GM19395 (cell line): Measurements from ENCODE around the gene ADGRV1.
"Not testable (repeated sequence)": the region's sequence is repeated elsewhere in the genome, so short reads cannot be mapped to it uniquely, and the experiment has no call there.

Source experiments
- ATAC-seq: cut with Tn5 transposase; IDR thresholded peaks from one replicate; pipeline ENCODE4 v1.9.1; 2021; ENCODE audit warnings: mild to moderate bottlenecking, moderate library complexity; ENCODE audit not compliant: unreplicated experiment

ADGRV1 gene

GRCh38 chr5:90551376-90551775, 7.2 kb upstream of the ADGRV1 start:
- ATAC-seq: no peak

DNA sequence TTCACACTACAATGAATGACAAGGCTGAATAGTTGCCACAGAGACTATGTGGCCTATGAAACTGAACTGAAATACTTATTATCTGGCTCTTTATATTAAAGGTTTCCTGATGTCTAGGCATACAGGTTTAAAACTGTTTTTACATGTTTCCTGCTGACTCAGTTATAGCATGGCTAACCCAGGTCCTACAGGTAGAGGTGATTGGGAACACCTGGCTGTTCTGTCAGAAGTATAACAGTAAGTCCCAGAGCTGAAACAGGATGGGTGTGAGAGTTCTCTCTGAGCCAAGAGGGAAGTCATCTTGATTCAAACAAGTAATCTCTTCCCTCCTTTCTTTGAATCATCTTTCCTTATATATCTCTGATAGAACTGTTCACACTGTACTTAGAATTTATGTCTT, 4.9 kb upstream of the ADGRV1 start:
- ATAC-seq: no peak

DNA sequence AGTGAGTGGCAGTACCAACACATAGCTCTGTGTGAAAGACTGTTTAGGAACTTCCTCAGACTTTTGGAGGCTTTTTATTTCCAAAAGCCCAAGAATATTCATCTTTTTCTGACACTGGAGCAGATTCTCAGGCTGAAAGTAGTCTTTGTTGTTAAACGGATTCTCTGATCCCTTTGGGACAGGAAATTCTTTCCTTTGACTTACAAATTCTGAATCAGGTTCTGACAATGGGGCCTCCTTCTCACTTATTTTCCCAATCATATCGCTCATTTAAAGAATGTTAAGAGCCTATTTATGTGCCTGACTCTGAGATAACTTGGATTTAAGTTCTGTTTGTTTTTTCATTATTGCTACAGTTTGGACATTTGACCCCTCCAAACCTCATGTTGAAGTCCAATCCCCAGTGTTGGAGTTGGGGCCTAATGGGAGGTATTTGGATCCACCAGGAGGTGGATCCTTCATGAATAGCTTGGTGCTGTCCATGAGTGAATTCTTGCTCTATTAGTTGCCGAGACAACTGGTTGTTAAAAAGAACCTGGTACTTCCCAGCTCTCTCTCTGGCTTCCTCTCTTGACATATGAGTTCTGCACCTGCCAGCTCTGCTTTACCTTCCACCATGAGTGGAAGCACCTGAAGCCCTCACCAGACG, 4.1 kb upstream of the ADGRV1 start:
- no peak for ATAC-seq

GRCh38 chr5:90555666-90556065, 2.9 kb upstream of the ADGRV1 start:
- no peak for ATAC-seq

DNA sequence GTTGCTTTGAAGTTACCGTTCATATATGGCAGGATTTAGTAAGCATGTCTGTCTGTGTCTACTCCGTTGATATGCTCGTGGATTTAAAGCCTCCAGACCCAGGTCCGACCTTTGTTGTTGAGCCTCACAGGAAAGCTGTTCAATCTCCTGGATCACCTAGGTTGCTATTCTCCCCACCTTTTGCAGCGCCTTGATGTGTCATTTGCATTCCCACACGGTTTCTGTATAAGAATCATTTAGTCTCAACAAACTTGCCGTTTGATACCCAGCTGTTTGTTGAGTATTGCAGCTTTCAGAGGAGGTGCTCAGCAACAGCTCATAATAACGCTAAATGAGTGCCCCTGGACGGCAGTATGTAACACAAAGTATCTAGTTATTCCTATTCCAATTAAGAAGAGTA, 1.2 kb upstream of the ADGRV1 start:
- ATAC-seq: no peak

- ATAC-seq: no peak
Observed at GRCh38 chr5:90557871-90558270, 726 bp upstream of the ADGRV1 start.

- no peak for ATAC-seq
Observed at GRCh38 chr5:90560771-90561170, 2.2 kb downstream of the ADGRV1 start.

DNA sequence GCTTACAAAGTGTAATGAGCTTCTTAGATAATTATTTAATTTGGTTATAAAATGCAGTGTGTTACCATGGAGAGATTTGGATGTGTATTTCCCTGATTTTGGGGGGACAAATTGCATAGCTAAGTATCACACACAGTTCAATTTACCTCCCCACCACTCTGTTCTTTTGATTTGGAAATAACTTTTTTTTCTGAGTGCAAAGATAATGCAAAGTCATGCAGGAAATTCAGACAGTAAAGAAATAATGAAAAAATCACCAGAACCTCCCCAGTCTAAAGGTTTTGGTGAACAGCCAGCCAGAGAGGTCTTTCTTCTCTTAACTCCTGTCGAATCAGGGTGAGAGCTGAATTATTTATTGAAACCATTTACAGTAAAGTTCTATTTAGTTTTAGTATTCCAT, 3.2 kb downstream of the ADGRV1 start:
- ATAC-seq: no peak

- ATAC-seq: no peak
Observed at GRCh38 chr5:90562341-90562740, 3.7 kb downstream of the ADGRV1 start.

DNA sequence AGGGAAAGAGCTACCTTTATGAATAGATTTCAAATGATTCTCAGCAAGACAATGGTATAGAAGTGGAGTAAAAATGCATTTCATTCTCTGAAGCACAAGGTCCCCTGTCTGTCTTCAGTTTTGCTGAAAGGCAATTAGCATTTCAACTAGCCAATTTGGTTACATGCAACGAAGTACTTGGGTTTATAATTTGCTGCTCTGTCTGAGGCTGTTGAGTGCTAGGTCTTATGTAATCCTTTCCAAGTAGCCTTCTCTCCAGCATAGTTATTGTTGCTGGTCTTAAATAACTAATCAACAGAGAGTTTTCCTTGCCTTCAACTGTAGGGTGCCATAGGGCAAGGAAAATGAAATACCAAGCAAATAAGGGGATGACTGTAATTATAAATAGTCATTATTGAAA, 4.5 kb downstream of the ADGRV1 start:
- ATAC-seq: no peak

- no peak for ATAC-seq
Observed at GRCh38 chr5:90565491-90565890, 6.9 kb downstream of the ADGRV1 start.

DNA sequence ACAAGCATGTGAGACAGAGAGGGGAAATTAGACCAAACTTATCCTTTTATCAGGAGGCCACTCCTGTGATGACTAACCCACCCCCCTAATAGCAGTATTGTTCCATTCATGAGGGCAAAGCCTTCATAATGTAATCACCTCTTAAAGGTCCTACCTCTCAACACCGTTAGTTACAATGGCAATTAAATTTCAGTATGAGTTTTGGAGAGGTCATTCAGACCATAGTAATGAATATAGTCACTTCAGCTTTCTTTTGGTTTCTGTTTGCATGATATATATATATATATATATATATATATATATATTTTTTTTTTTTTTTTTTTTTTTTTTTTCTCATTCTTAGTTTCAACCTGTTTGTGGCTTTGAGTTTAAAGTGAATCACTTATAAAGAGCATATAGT, 10.5 kb downstream of the ADGRV1 start:
- no peak for ATAC-seq

DNA sequence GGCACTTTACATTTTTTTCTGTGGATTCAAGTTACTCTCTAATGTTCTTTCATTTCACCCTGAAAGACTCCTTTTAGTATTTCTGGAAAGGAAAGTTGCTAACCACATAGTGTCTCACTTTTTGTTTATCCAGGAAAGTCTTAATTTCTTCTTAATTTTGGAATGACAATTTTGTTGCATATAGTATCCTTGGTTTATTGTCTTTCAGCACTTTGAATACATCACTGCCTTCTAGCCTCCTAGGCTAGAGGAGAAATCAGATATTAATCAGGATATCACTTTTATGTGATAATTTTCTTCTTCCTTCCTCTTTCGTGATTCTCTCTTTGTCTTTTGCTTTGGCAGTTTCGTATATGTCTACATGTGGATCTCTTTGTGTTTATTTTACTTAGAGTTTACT, 11.4 kb downstream of the ADGRV1 start:
- ATAC-seq: no peak

- ATAC-seq: no peak
Observed at GRCh38 chr5:90571147-90571773, 12.7 kb downstream of the ADGRV1 start.

- no peak for ATAC-seq
Observed at GRCh38 chr5:90575712-90576111, 17.1 kb downstream of the ADGRV1 start.

DNA sequence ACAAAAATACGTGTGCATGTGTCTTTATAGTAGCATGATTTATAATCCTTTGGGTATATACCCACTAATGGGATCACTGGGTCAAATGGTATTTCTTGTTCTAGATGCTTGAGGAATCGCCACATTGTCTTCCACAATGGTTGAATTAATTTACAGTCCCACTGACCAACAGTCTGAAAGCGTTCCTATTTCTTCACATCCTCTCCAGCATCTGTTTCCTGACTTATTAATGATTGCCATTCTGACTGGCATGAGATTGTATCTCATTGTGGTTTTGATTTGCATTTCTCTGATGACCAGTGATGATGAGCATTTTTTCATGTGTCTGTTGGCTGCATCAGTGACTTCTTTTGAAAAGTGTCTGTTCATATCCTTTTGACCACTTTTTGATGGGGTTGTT, 18.0 kb downstream of the ADGRV1 start:
- not testable (repeated sequence) for ATAC-seq

GRCh38 chr5:90579905-90580304, 21.3 kb downstream of the ADGRV1 start:
- ATAC-seq: not testable (repeated sequence)

DNA sequence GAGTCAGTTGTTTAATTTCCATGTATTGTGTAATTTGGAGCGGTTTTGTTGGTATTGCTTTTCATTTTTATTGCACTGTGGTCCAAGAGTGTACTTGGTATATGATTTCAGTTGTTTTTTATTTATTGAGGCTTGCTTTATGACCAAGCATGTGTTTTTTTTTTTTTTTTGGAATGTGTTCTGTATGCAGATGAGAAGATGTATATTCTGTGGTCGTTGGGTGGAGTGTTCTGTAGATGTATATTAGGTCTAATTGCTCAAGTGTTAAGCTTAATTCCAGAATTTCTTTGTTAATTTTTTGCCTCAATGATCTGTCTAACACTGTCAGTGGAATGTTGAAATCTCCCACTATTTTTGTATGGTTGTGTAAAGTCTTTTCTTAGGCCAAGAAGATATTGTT, 23.4 kb downstream of the ADGRV1 start:
- ATAC-seq: no peak

DNA sequence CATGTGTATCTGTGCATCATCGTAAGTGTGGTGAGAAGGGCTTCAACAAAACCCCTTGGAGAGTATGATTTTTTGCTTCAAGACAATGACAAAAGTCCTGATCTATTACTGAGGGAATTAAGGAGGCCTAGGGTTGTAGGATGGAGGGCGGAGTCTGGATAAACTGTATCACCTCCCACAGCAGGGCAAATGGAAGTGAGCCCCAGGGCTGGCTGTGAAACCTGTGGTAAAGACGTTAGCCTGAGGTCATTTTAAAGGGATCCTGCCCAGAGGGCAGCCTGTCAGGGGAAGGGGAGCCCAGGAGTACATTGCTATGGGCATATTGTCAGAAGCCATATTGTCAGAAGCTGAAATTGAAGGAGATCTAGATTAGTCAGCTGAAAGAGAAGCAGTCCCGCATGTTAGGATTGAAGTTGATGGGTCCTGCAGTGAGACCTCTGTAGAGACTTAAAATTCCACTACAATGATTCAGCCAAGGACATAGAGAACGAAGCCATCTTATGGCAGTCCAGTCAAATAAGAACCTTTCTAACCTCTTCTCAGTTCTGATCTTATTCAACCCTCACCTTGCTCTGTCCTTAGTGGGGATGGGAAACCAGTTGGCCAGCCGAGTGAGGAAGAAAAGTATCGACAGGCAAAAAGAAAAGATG, 26.9 kb downstream of the ADGRV1 start:
- no peak for ATAC-seq

GRCh38 chr5:90586469-90586868, 27.9 kb downstream of the ADGRV1 start:
- ATAC-seq: no peak

GRCh38 chr5:90590170-90590569, 31.6 kb downstream of the ADGRV1 start:
- no peak for ATAC-seq

- ATAC-seq: not testable (repeated sequence)
Observed at GRCh38 chr5:90593083-90593482, 34.5 kb downstream of the ADGRV1 start.
